GM12892 (cell line): ENCODE measurements around the gene ZNF697.
"Not testable (repeated sequence)": the region's sequence is repeated elsewhere in the genome, so short reads cannot be mapped to it uniquely, and the experiment has no call there.

Source experiments
- POLR2A ChIP-seq: IDR thresholded peaks from 2 replicates; pipeline ENCODE4 v1.6.1; 2011; ENCODE audit warnings: low read depth, low read length, control low read depth
- POLR2AphosphoS5 ChIP-seq: IDR thresholded peaks from 2 replicates; pipeline ENCODE4 v1.6.1; 2011; ENCODE audit warnings: low read depth, low read length, control low read depth
- TAF1 ChIP-seq: IDR thresholded peaks from 2 replicates; pipeline ENCODE4 v1.6.1; 2011; ENCODE audit warnings: low read depth, mild to moderate bottlenecking, control low read depth, low read length, borderline replicate concordance

GRCh38 chr1:119615100-119615499 is 33.0 kb downstream of the ZNF697 start:
- not testable (repeated sequence) for TF ChIP-seq POLR2A, TAF1, POLR2AphosphoS5
